Ramos (cell line): Measurements from ENCODE around the gene ASB1.

Source experiments
- in situ Hi-C: fragments of 300-500 bp; cut with MboI; formaldehyde crosslinking; loops from one replicate; pipeline ENCODE4 v1.14.3; 2022; ENCODE audit warnings: low sequenced_read_pairs; ENCODE audit not compliant: unreplicated experiment

Gene ASB1

DNA sequence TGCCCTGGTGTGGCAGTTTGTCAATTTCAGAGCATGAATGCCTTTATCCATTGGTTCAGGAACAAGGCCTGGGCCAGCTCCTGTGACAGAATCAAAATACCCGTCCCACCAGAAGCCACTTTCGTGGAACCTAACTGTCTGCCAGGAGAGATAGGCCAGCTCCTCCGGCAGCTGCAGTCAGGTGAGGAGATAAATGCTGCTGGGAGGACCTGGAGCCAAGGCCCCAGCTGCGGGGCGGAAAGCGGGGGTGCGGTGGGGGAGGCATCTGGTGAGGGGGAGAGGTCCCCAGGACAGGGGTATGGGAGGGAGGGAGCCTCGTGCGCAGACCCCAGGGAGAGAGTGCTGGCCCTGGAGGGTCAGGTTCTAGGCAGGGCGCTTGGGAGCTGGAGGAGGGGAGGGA is 4.4 kb upstream of the ASB1 start:
- in situ Hi-C loops, result no loop called here

DNA sequence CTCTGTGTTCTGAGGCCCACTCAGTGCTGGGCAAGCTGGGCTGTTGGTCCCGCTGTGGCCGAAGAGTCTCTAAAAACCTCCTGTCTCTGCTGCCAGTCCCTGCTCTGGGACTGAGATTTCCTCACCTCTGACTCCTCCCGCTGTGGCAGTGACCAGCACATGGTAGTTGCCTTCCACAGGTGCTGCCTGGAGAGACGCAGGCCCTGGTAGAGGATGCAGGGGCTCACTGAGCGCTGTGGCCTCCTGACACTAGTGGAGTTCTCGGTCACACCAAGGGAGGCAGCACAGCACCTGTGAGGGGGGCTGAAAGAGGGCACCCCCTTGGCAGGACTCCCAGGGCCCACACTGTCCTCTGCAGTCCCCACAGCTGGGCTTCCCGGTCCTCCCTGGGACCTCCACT is 3.8 kb upstream of the ASB1 start:
- in situ Hi-C loops, result no loop called here

DNA sequence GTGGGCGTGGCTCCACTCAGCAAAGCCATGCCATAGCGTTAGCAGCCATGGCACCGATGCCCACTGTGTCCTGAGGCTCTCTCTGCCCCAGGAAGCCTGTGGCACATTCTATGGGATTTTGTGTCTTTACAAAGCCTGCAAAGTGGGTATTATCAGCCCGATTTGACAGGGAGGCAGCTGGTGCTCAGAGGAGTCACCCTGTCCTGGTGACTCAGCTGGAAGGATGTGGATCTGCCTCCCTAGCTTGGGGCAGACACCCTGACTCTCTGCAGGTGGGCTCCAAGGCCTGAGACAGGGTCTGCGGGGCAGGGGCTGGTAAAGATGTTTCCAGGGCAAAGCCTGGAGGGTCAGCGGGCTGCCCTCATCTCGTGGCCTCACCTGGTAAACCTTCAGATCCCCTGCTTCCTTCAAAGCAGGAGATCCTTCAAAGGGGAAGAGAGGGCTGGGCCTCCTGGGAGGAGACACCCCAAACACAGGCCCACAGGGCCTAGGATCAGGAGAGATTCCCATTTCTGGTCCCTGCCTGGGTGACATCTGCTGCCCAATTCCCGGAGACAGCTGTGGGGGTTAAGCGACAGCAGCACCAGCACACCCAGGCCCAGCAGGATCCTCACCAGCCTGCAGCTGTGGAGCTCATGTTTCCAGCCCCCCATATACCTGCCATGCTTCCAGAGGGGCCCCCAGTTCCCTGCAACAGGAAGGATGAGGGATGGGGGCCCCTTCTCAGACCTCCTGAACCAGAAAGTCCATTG is 3.0 kb upstream of the ASB1 start:
- in situ Hi-C loops, result no loop called here

- in situ Hi-C loops, result no loop called here
Measured at GRCh38 chr2:238424313-238424700, 2.4 kb upstream of the ASB1 start.

DNA sequence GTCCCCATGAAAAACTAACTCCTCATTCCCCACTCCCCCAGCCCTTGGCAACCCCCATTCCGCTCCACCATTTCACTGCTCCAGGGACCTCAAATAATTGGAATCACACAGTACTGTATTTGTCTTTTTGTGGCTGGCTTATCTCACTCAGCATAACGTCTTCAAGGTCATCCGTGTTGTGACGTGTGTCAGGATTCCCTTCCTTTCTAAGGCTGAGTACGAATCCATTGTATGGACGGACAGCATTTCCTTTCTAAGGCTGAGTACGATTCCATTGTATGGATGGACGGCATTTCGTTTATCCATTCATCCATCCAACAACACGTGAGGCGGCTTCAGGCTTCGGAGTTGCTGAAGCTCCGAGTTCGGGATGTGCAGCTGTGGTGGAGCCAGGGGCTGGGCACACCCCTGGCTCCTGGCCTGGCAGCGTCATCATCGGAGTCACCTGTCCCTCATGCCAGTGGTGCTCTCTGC is 1.2 kb upstream of the ASB1 start:
- in situ Hi-C loops, result no loop called here

GRCh38 chr2:238425979-238426567 is 654 bp upstream of the ASB1 start:
- in situ Hi-C loops, result no loop called here

DNA sequence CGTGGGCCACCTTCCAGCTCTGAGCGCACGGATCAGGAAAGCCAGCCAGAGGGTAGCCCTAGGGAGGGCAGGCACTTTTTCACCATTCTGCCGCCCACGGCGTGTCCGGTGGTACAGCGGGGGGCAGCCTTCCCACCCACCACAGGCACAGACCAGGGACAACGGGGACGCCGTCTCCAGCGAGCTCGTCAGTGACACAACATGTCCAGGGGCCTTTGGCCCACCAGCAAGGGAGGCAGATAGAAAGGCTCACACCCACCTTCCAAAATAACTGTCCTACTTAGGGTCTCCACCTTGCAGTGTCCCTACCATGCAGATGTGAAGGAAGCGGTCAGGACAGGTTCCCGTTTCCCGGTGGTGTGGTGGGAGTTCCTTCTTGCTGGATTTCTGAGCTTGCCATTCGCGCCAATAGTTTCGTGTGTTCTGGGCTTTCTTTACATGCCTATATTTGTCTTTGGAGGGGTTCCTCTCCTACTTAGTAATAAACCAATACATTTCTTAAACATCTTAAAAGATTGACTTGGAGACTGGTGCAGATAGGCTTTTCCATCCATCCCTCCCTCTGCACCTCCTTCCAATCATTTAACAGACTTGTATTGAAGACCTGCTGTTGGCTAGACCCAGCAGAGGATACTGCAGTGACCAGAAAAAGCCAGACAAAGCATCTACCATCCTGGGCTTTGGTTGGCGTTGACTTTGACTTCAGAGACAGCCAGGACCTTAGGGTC is 872 bp downstream of the ASB1 start:
- in situ Hi-C loops, result no loop called here

DNA sequence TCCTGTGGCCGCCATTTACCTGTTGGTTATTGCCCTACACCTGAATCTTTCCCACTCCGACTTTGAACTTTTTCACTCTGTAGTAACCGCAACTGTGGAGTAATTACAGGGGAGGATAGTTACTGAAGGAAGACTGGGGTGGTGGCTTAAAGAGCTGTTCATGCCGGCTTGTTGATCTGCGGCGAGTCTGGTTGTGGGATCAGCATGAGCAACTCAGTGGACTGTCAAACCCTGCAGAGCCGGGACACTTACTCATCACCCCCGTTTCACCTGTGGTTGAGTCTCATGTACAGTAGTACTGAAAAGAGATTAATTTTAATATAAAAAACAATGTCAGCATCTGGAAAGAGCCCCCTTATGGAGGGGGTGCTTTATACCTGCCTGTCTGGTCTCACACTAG is 2.1 kb downstream of the ASB1 start:
- in situ Hi-C loops, result no loop called here

DNA sequence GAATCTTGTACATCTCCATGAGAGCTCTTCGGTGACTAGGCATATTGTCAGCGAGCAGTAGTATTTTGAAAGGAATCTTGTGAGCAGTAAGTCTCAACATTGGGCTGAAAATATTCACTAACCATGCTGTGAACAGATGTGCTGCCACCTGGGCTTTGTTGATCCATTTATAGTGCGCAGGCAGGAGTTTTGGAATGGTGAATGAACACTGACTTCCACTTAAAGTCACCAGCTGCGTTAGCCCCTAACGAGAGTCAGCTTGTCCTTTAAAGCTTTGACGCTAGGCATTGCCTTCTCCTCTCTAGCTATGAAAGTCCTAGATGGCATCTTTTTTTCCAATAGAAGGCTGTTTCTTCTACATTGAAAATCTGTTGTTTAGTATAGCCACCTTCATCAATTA is 4.1 kb downstream of the ASB1 start:
- in situ Hi-C loops, result no loop called here

- in situ Hi-C loops, result no loop called here
Measured at GRCh38 chr2:238431456-238431855, 4.7 kb downstream of the ASB1 start.

DNA sequence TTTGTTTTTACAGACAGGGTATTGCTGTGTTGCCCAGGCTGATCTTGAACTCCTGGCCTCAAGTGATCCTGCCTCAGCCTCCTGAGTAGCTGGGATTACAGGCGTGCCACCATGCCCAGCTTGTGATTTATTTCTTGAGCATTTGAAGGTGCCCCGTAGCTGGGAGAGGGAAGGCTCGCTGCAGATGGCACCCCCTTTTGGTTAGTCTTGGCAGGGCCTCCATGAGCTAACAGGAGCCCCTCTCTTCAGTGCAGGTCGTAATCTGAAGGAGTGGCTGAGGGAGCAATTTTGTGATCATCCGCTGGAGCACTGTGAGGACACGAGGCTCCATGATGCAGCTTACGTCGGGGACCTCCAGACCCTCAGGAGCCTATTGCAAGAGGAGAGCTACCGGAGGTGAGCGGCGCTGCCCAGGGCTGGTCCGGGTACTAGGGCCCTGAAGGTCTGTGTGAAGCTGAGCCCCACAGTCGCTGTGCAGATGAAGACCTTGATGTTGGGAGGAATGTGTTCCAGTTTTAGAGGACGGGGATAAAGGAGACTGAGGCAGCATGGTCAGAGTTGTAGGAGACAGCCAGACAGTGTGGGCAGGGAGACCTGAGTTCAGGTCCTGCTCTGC is 6.7 kb downstream of the ASB1 start:
- in situ Hi-C loops, result no loop called here

DNA sequence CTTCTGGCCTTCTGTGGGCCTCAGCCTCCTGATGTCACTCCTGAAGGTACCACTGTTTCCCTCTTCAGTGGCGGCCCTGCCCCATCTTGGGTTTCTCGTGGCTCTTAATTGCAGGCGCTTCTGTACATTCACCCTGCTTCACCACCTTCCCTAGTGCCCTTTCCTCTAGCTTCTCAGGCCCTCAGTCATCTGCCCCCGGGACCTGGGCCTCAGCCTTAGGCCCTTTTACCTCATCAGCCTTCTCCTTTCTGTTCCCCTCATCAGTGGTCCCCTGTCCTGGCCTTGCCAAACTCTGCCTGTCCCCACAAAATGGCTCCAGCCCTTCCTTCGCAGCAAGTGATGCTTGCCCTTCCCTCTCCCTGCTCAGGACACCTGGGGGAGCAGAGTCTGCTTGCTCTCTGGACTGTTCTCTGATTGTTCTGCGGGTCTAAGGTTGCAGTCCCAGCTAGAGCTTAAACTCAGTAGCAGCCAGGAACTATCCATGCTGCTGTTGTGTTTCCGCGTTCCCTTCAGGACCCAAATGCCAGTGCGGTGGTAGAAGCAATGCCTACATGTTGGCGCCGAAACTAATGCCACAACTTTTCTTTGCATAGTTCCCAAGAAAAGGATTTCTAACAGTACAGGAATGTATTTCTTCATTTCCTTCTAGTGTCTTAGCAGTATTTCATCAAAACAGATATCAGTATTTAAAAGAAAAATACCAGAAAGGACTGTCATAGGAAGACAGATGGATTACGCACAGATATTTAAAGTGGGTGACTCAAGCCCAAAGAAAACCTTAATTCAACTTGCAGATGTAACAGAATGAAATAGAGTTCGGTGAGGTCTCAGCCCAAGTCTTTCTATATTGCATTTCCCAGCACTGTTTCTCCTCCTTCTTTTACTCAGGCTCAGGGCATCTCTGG is 7.5 kb downstream of the ASB1 start:
- in situ Hi-C loops, result no loop called here

GRCh38 chr2:238434846-238435751 is 8.4 kb downstream of the ASB1 start:
- in situ Hi-C loops, result no loop called here

DNA sequence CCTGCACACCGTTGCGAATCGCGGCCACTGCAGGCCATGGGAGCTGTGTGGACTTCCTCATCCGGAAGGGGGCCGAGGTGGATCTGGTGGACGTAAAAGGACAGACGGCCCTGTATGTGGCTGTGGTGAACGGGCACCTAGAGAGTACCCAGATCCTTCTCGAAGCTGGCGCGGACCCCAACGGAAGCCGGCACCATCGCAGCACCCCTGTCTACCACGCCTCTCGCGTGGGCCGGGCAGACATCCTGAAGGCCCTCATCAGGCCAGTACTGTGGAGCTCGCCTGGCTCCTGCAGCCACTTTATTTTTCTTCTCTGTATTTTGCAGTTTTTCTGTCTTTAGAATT is 9.0 kb downstream of the ASB1 start:
- in situ Hi-C loops, result no loop called here

DNA sequence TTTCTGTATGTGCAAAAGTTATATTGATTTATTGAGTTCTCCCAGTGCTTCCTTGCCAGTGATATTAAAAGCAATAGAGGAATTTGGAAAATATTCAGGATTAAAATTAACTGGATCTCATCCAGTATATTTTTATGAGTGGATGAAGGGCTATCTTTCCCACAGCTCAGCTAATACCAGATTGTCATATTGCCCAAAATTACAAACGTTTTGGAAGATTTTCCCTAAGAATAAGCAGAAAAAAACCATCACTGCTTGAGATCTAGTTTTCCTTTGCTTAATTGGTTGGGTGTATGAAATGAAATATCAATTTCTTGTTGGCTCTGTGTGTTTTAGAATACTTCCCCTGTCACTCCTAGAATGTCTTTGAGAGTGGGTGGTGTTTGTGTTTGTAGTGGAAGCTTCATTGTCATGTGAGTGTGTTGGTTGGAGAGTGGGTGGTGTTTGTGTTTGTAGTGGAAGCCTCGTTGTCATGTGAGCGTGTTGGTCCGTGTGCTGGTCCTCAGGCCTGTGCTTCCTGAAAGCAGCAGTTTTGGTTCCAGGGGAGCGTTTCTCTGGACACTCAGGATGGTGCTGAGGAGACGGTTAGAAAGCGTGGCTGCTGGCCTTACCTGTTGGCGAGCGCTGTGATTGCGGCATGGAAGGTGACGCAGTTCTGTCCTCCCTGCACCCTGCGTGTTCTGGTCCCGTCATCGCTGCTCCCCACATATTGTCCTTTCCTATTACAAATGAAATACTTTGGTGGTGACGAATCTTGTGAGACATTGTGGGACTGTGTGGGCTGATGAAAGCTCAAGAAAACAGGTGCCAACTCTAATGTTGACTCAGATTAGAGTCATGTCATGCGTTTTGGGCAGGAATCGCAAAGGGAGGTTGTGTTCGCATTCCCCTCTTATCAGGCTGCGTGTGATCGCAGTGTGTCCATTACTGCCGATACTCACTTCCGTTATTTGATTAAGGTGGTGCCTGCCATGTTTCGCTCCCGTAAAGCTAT is 12.4 kb downstream of the ASB1 start:
- in situ Hi-C loops, result no loop called here

DNA sequence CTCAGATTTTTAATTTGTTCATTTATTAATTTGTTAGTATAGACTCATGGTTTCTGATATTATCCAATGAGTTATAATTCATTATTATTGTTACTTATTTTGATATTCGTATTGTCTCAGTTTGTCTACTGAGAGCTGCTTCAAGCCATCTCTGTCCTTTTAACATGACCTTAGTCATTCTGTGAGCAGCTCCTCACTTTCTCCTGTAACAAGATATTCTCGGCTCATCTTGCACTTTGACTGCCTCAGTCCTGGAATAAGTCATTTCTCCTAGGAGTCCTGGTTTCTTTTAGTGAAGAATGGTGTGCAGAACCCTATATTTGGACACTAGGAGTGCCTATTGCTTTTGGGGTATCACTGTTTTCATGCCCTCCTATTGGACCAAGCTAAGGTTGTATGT is 13.2 kb downstream of the ASB1 start:
- in situ Hi-C loops, result no loop called here

- in situ Hi-C loops, result no loop called here
Measured at GRCh38 chr2:238440331-238440730, 13.6 kb downstream of the ASB1 start.

DNA sequence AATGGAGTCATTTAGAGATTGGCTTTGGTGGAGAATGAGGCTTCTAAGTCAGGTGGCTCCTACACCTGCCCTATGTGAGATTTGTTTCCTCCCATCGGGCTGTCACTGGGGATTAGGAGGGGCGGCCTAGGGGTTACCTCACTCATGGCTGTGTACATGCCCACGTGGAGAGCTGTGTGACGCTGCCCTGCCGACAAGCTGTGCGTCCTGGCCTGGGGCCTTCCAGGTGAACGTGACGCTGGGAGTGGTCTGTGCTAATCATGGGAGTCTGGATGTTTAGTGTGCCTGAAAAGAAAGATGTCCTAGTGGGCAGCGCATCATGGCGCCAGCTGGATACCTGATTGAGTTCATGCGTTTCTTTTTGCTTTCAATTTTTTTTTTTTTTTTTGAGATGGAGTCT is 14.0 kb downstream of the ASB1 start:
- in situ Hi-C loops, result no loop called here
